Mucosa of descending colon (tissue), 3 donors: ENCODE results near the gene KLHL40. TPM values are rescaled to one million over a fixed set of nuclear protein-coding genes. Genes with fewer than 3 reads are reported as not detected.
"Not testable (repeated sequence)": the region's sequence is repeated elsewhere in the genome, so short reads cannot be mapped to it uniquely, and the experiment has no call there.

ENCODE experiments used
- ATAC-seq: fragments of 200-7000 bp; cut with Tn5 transposase; one replicate; pipeline ENCODE4 v1.9.1; 2020; ENCODE audit warnings: mild to moderate bottlenecking, moderate library complexity
- DNase-seq, 3 donors: peaks; one replicate each; pipeline ENCODE4 v3.0.0-alpha.2; 2020
- H3K36me3 ChIP-seq: fragments of 200-600 bp; one replicate; pipeline ENCODE4 v1.8.0; 2021; ENCODE audit warnings: low read depth, mild to moderate bottlenecking
- H3K4me1 ChIP-seq: fragments of 200-600 bp; one replicate; pipeline ENCODE4 v1.8.0; 2021; ENCODE audit warnings: low read depth, mild to moderate bottlenecking
- H3K4me3 ChIP-seq: fragments of 200-600 bp; one replicate; pipeline ENCODE4 v1.8.0; 2021; ENCODE audit warnings: mild to moderate bottlenecking
- H3K9me3 ChIP-seq: fragments of 200-600 bp; one replicate; pipeline ENCODE4 v1.8.0; 2021; ENCODE audit warnings: mild to moderate bottlenecking
- intact Hi-C, 2 donors: fragments of 100-400 bp; cut with DNase I in 1 of 2; cut with micrococcal nuclease in 1 of 2; formaldehyde crosslinking; loops; one replicate each; pipeline versions ENCODE4 v1.11.0 to v1.11.1; 2022; cut with DNase I, micrococcal nuclease
- total RNA-seq, 3 donors: library from RNA; stranded (reverse); fragmentation: NEBNext Ultra II Directional in 2 of 3; extraction: Animal tissue kit (Norgen Biotek cat#: 25700) in 2 of 3; gene quantifications; one replicate each; pipeline versions ENCODE4 v1.2.1 to v1.2.4, GENCODE V29; 2021 to 2023
- TF ChIP-seq, protein P1 (sequence below): fragments of 200-600 bp; IDR thresholded peaks from one replicate; pipeline ENCODE4 v1.8.0; 2022; ENCODE audit warnings: antibody characterized with exemption, mild to moderate bottlenecking
- donor health status: DM: no; HTN: no; CAD: no; lungs with moderate emphysema.
- donor health status: DM: no; HTN: no; CAD: no.
- donor health status: DM: no; HTN: yes; CAD: no.

Gene KLHL40
- total RNA-seq, 3 donors from 2014 or later = not detected

DNA sequence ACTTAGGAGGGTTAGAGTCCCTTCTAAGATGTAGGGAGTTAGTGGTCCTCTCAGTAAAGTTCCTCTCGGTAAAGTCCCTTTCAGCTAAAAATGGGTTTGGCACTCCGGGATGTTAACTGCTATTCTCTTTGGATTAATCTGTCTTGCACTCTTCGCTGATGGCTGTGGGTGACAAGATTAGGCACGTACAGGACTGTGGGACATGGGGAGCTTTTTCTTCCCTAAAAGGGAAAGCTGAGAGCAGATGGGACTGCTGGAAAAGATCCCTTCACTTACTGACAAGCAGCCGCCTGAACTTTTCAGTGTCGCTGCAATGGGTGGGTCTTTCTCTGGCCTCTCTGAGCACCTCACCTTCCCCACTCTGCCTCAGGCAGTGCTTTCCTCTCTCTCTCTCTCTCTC is 33.7 kb downstream of the KLHL40 start:
- H3K4me1 ChIP-seq = no peaks in the 10 kb centered on the region

DNA sequence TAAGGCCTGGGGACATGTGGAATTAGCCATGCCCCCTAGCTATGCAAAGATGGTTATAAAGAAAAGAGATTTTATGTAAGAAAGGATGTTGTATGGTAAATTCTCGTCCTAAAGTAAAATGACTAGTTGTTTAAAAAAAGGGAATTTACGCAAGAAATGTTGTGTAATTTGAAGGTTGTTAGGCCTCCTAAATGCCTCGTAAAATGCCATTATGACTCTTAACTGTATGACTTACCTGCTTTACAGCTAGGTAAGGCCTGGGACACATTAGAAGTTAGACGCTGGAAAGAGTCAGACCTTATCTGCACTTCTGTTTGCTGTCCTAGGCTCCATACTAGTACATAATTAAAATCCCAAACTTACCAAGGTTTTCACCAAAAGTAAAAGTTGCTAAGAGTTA is 34.8 kb downstream of the KLHL40 start:
- intact Hi-C loops = no loop called here
- Histone ChIP-seq H3K4me1 (no peaks in the 10 kb centered on the region), H3K4me3 (no peak overlapping the region), H3K36me3 (no peaks in the 10 kb centered on the region), H3K9me3 (no peaks in the 10 kb centered on the region)
- no peak for DNase-seq
- TF ChIP-seq, protein P1, sequence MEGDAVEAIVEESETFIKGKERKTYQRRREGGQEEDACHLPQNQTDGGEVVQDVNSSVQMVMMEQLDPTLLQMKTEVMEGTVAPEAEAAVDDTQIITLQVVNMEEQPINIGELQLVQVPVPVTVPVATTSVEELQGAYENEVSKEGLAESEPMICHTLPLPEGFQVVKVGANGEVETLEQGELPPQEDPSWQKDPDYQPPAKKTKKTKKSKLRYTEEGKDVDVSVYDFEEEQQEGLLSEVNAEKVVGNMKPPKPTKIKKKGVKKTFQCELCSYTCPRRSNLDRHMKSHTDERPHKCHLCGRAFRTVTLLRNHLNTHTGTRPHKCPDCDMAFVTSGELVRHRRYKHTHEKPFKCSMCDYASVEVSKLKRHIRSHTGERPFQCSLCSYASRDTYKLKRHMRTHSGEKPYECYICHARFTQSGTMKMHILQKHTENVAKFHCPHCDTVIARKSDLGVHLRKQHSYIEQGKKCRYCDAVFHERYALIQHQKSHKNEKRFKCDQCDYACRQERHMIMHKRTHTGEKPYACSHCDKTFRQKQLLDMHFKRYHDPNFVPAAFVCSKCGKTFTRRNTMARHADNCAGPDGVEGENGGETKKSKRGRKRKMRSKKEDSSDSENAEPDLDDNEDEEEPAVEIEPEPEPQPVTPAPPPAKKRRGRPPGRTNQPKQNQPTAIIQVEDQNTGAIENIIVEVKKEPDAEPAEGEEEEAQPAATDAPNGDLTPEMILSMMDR = no peak
- ATAC-seq = peak; percentile 82

More for the DNA sequence above, 33.7 kb downstream of the KLHL40 start:
- DNase-seq = no peak
- TF ChIP-seq, protein P1 = no peak
- H3K9me3 ChIP-seq = no peaks in the 10 kb centered on the region
- no peak for ATAC-seq
- no peak overlapping the region for H3K4me3 ChIP-seq
- intact Hi-C loops = no loop called here
- H3K36me3 ChIP-seq = no peaks in the 10 kb centered on the region

DNA sequence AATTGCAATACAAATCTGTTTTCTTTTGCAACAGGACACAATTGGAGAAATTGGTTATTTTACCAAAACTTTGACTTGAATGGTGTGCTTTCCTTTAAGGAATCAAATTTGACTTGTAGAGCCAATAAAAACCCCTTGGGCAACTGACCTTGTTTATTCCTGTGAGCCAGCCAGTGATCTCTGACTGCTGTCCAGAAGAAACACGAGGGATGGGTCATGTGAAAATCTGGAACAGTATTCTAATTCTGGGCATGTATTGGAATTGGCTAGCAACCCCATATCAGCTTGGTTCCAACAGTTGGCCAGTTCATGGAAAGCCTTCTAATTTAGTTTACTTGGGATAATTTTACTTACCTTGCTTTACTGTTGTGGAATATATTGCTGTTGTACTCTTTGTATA is 36.4 kb downstream of the KLHL40 start:
- Histone ChIP-seq H3K4me1 (no peaks in the 10 kb centered on the region), H3K4me3 (no peak overlapping the region), H3K9me3 (no peaks in the 10 kb centered on the region), H3K36me3 (no peaks in the 10 kb centered on the region)
- intact Hi-C loops = no loop called here
- ATAC-seq (no peak), DNase-seq (no peak)
- TF ChIP-seq, protein P1 = no peak

DNA sequence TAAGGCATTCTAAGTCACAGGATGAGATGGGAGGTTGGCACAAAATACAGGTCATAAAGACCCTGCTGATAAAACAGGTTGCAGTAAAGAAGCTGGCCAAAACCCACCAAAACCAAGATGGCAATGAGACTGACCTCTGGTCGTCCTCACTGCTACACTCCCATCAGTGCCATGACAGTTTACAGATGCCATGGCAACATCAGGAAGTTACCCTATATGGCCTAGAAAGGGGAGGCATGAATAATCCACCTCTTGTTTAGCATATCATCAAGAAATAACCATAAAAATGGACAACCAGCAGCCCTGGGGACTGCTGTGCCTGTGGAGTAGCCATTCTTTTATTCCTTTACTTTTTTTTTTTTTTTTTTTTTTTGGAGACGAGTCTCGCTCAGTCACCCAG is 37.1 kb downstream of the KLHL40 start:
- DNase-seq, H3K9me3 ChIP-seq, intact Hi-C loops, H3K4me3 ChIP-seq, H3K4me1 ChIP-seq, H3K36me3 ChIP-seq, ATAC-seq: not testable (repeated sequence)

DNA sequence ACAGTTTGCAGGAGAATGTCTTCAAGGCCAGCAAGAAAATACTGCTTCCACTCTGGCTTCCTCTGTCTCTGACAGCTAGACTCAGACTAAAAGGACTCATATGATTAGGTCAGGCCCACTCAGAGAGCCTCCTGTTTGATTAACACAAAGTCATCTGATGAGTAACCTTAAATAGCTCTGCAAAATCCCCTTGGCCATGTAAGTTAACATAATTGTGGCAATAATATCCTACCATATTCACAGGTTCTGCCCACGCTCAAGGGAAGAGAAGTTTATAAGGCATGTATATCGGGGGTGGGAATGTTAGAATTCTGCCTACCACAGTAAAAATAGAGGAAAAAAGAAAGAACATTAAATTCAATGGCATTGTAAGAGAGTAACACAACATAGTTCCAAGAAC is 37.9 kb downstream of the KLHL40 start:
- intact Hi-C loops = no loop called here

DNA sequence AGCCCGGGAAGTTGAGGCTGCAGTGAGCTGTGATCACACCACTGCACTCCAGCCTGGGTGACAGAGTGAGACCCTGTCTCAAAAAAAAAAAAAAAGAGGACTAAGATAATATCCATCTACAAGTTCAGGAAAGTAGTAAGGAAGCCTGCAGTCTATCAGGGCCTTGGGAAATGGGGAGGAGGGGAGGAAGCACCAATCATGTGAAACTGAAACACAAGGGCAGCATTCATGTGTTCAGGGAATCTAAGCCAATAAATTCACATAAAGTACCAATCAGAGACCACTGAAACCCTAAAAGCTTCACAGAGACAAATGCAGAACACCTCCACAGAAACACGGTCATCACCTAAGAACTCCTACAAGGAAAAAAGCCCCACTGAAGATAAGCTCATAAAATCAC is 40.1 kb downstream of the KLHL40 start:
- Histone ChIP-seq H3K4me1 (no peaks in the 10 kb centered on the region), H3K9me3 (no peaks in the 10 kb centered on the region), H3K36me3 (no peaks in the 10 kb centered on the region), H3K4me3 (no peak overlapping the region)
- TF ChIP-seq, protein P1 = no peak
- intact Hi-C loops = no loop called here
- no peak for ATAC-seq
- DNase-seq = no peak

More for the DNA sequence above, 37.9 kb downstream of the KLHL40 start:
- ATAC-seq (no peak), DNase-seq (no peak)
- Histone ChIP-seq H3K4me1 (no peaks in the 10 kb centered on the region), H3K4me3 (no peak overlapping the region), H3K36me3 (no peaks in the 10 kb centered on the region), H3K9me3 (no peaks in the 10 kb centered on the region)
- TF ChIP-seq, protein P1 = no peak
